ENCODE results near the gene ZNF436.
A peak's percentile ranks its signal among the peaks of the same experiment; 100 is the strongest.

The ZNF436 gene

DNA sequence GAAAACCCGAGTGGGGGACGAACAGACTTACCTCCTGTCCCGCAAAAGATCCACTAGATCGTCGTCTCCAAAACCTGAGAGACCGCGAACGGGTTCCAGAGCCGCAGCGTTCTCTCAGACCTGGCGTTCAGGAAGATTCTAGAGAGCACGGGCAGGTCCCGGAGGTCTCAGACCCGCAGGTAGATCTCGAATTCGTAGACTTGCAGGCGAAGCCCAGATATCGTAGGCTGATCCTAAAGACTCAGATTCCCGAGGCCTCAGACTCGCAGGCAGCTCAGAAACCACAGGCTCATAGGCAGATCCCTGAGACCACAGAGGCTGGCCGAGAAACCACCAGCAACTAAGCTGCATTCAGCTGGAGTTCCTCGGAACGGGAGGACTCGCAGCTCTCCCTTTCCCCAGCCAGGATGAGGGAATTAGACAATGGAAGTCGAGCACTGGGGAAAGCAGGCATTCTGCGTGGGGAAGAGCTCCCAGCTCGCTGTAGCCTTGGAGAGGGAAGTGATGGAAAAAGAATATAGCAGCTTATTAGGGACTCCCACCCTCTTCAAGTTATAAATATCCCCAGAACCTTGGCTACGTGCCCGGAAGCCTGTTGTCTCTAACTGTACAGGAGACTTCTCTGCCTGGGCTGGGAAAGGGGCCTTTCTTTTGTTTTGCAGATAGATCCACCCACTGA is at the start of gene ZNF436:
Gene ZNF436, minus strand, starts transcription at position 502 of the 679 bp plus-strand sequence. CDS start 1,831 bp downstream, outside the sequence.
- DNase-seq (ENCODE audit: low read depth, low spot score): peak; percentile 90

DNA sequence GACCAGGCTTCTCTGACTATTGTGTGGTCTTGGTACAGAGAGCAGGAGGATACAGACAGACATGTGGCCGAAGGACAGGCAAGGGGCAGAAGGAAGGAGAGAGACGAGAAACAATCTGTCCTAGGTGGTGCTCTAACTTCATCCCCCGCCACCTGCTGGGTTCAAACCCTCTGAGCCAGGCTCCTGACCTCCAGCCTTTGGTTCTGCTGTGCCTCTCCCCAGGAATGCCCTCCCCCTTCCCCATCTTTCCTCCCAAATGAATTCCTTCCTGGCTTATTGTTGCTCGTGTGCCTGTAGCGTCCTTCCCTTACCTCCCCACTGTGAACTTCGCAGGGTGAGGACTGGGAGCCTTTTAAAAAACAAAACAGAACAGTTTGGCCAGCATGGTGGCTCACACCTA is 49.5 kb upstream of the ZNF436 start:
- DNase-seq (ENCODE audit: low read depth, low spot score): no peak

DNA sequence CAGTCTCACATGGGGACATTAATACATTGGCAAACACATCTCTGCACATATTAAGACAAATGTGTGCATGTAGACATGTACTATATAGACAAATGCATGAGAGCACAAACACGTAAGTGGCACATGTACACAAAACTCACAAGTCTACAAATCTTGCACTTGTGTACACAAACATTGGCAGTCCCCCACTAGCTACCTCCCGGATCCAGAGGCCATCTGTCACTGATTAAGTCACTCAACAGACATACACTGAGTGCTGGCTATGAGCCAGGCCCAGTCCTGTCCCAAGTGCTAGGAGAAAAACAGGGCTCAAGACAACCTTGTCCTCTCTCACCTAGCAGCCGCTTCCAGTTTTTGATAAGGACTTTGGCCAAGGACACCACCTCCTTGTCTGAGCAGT is 47.9 kb upstream of the ZNF436 start:
- no peak for DNase-seq (ENCODE audit: low read depth, low spot score)

DNA sequence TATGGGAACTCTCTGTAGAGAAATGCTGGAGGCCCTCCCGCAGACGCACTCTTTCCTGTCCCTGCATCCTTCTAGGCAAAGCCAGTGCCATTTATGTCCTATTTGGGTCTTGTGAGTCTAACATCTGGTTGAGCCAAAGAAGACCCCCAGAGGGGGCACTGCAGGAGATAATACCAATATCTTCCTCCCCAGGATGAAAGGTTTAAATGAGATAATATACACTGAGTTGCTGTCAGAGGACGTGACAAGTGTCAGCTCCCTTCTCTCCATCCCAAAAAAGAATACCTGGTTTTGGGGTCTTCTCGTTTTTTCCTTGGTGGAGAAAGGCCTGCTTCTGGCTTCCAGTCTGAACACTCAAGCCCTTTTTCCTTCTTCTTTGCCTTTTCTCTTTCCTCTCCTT is 47.3 kb upstream of the ZNF436 start:
- no peak for DNase-seq (ENCODE audit: low read depth, low spot score)

DNA sequence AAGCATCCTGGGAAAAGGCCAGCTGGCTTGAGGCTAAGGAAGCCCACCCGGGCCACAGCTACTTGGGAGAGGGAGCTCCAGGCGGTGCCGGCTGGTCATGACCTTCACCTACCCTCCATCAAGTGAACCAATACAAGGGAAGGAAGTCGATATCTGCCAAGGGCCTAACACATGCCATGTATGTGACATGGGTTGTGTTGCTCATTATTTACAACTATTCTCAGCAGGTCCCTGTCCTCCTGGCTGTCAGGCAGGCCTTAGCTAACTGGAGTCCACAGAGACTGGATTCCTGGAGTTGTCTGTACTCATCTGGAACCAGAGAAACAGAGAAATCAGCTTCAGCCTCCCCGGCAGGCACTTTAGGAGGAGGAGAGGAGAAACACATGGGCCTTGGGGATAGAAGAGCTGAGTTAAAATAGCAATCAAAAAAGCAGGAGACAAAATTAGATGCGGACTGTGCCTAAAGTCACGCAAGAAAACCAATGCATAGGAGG is 39.2 kb upstream of the ZNF436 start:
- DNase-seq (ENCODE audit: low read depth, low spot score): no peak

DNA sequence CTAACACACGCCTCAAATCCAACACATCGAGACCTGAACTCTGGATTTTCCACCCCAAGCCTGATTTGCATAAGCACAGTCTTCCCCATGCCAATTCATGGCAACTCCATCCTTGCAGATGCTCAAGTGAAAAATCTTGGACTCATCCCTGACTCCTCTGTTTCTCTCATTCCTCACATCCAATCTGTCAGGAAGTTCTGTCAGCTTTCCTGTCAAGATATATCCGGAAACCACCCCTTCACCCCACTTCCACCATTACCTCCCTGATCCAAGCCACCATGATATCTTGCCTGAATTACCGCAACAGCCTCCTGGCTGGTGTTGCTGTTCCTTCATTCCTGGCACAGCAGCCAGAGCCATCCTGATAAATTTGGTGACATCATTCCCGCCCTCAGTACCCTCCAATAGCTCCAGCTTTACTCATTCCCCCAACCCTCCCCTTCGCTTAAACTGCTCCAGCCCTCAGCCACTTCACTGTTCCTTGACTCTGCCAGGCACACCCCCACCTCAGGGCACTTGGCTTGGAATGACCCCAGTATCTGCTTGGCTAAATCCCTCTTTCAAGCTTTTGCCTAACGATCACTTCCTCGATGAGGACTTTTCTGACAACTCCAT is 37.5 kb upstream of the ZNF436 start:
- no peak for DNase-seq (ENCODE audit: low read depth, low spot score)

DNA sequence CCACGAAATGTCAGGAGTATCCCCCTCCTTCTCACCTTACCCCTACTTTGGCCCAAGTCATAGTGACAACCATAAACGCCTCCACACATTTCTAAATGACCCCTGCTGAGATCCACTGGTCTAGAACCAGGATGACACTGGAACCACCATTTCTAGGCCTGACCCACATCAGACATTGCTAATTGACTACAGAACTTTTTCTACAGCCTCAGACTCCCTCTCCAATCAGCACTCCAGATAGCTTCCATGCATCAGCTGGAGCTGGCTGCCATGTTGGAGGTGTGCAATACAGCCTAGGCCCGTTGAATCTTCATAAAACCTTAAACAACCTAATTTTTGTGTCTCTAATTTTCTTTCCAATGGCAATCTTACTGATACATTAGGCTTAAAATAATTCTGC is 36.3 kb upstream of the ZNF436 start:
- no peak for DNase-seq (ENCODE audit: low read depth, low spot score)

DNA sequence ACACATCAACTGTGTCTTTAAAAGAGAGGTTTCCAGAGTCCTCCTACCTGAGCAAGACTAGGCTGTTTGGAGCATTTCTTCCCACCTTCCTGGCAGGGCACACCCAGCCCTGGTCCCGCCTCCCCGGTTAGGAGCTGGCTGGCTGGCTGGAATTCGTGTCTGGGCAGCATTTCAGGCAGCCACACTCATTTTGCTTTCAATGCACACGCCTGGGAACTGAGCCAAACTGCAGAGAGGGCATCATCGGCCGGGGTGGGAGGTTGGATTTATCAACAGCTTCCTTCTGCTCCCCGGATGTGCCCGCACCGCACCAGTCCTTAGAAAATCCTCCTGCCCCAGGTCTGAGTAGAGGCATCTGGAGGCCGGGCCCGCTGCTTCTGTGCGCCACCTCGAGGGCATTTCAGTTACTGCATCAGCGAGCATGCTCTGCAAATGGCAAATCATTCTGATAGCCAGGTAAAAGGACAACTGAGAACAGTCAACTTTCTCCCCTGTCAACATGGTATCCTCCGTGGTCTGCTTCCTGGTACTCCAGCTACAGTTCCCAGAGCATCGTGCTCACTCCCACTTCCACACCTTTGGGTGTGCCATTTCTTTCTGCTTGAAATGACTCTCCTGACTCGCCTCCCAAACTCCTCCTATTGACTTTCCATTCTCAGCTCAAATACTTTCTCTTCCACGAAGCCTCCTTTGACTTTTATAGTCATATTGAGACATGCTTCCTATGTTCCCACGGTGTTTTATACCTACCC is 34.3 kb upstream of the ZNF436 start:
- DNase-seq (ENCODE audit: low read depth, low spot score): peak; percentile 73

DNA sequence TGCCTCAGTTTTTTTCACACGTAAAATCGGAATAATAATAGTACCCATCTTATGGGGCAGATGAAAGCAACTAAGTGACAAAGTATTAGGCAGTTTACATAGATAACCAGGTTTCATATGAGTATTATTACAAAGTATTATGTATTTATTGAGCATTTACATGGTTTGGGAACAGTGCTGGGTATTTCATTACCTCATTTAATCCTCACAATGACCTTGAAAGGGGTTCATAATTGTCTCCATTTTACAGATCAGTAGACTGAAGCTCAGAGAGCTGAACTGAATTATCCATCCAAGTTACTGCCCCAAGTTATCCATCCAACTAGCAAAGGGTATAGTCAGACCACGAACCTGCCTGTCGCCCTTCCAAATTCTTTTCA is 33.7 kb upstream of the ZNF436 start:
- DNase-seq (ENCODE audit: low read depth, low spot score): no peak

DNA sequence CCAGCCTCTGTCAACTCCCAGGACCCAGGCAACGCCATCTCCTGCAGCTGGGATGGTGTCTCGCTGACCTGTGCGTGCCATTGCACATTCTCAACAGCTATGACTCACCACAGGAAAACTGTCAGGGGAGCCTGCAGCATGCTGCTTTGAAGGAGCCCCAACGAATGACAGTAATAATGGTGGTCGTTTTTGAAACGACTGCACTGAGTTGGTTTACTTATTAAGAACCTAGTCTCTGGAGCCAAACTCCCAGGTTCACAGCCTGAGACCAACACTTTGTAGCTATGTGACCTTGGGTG is 33.4 kb upstream of the ZNF436 start:
- no peak for DNase-seq (ENCODE audit: low read depth, low spot score)

DNA sequence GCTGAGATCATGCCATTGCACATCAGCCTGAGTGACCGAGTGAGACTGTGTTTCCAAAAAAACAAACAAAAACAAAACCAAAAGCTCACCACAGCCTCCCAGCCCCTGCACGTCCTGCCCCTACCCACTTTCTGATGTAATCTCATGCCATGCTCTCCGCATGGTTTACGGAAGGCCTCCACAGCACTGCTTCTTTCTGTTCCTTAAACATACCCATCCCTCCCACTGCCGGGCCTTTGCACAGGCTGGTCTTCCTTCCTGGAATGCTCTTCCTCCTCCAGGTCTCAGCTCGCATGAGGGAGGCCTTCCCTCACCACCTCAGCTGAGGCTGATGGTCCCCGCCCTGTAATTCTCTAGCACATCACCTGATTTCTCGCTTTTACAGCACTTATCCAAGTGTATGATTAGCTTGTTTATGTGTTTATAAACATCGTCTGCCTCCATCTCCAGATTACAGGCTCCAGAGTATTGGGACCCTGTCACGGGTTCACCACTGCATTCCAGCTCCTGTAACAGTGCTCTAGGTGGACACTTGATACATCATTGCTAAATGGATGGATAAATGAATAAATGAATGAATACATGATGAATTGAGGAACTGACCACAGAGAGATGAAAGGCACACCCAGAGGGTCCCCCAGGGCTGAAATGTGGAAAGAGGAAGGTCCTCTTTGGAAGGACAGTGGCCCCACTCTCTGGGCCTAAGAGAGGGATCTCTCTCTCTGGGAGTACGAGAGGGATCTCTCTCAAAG is 32.8 kb upstream of the ZNF436 start:
- DNase-seq (ENCODE audit: low read depth, low spot score): no peak

DNA sequence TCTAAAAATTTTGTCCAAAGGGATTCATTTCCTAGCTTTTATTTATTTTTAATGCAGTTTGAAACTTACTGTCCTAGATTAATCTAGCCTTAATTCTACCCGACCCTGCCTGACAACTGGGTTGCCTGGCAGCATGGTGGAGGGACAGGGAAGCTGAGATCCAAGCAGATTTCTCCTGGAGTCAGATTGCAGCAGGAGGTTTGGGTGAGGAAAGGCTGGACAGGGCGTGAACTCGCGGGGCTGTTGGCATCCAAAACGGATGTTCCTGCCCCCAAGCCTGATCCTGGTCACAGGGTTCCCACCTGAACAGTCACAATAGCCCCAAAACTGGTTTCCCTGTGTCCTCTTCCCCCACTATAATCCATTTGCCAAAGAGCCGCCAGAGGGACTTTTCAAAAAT is 31.7 kb upstream of the ZNF436 start:
- no peak for DNase-seq (ENCODE audit: low read depth, low spot score)

DNA sequence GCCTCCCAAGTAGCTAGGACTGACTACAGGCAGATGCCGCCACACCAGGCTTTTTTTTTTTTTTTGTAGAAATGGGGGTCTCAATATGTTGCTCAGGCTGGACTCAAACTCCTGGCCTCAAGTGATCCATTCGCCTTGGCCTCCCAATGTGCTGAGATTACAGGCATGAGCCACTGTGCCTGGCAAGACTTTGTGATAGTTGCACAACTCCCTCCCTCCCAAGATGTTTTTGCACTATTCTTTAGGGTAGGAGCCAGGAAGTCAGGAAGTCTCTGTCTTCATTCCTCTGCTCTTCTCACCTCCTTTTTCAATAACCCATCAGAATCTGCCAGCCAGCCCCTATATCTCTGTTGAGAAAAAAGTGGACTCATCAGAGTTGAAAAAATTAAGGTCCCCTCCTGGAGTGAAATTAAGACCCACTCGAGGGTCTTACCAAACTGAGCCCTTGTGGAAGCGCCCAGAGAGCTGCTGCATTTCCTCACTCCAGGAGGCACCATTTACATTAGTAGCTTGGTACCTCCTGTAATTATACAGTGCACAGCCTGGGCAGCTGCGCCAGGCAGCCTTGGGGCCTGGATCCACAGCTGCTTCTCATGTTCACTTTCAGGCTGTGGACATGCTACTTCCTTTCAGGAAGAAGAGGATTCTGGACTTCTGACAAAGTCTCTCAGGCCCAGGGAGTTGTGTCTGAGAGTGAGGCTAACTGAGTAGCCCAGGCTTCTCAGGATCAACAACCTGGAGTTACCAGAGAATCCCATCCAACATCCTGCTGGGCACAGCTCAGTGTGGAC is 30.9 kb upstream of the ZNF436 start:
- DNase-seq (ENCODE audit: low read depth, low spot score): no peak

DNA sequence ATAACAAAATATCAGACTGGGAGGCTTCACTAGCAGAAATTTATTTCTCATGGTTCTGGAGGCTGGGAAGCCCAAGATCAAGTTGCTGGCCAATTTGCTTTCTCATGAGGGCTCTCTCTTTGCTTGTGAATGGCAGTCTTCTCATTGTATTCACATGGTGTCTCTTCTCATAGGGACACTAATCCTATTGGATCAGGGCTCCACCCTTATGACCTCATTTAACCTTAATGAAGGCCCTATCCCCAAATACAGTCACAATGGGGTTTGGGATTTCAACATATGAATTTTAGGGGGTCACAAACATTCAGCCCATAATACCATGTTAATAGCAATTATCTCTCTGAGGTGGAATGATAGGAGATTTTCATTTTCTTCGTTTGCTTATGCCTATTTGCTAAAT is 29.6 kb upstream of the ZNF436 start:
- no peak for DNase-seq (ENCODE audit: low read depth, low spot score)

DNA sequence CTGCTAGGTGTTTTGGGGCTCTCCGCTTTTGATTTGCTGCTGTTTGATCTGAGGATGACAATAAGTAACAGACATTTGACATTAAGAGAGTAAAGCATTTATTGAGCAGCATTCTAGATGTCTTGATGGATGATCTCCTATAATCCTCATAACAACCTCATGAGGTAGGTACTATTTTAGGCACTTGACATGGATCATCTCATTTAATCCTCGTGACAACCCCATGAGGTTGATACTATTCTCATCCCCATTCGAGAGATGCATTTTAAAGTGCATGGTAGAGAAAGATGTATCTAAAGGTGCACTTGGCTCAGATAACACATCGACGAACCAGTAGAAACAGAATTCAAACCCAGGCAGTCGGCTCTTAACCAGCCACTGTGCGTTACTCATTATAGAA is 28.3 kb upstream of the ZNF436 start:
- DNase-seq (ENCODE audit: low read depth, low spot score): no peak

DNA sequence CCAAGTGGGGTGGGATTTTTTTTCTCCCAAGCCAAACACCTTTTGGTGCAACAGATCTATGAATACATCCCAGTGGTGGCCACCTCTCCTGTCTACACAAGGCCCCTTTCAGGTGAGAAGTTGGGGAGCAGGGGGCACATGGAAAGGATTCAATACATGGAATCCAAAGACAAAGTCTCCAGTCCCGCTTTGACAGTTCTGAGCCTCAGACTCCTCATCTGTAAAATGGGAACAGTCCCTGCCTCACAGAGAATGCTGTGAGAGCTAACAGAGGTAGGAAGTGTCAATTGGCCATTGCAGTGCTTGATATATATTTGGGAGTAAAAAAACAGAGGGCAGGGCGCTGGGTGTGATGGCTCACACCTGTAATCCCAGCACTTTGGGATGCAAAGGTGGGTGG is 26.7 kb upstream of the ZNF436 start:
- DNase-seq (ENCODE audit: low read depth, low spot score): no peak

DNA sequence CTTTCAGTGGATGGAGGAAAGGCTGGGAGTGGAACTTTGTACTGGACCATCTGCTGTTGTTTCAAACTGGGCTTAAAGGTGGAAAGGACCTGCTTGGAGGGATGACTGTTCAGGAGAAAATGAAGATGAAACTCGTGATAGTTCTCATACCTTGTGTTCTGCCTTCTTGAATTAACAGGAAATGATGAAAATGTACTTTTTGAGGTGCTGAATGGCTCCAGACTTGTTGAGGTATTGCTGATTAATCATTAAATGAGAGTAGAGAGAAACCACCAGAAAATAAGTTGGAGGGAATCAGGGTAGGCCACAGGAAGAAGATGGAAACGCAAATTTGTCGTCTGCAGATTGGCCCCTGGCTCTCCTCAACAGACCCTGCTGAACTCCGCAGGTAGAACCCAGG is 26.2 kb upstream of the ZNF436 start:
- no peak for DNase-seq (ENCODE audit: low read depth, low spot score)

DNA sequence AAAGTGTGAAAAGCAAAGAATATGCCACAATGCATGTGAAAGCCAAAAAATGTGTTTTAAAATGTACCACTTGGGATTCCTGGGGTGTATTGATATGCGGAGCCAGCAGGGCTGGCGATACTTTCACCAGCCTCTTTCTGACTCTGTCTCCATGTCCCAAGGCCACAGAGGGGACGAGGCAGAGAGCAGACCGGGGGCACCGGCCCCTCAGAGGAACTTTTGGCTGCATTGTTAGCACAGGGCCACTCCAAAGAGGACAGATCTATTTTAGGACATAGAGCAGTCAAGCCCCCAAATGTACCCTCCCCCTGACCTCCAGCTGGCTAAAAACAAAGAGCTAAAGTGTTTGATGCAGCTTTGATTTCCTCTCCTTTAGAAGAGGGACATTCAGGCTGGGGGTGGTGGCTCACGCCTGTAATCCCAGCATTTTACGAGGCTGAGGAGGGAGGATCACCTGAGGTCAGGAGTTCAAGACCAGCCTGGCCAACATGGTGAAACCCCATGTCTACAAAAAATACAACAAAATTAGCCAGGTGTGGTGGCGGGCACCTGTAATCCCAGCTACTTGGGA is 25.6 kb upstream of the ZNF436 start:
- DNase-seq (ENCODE audit: low read depth, low spot score): no peak

DNA sequence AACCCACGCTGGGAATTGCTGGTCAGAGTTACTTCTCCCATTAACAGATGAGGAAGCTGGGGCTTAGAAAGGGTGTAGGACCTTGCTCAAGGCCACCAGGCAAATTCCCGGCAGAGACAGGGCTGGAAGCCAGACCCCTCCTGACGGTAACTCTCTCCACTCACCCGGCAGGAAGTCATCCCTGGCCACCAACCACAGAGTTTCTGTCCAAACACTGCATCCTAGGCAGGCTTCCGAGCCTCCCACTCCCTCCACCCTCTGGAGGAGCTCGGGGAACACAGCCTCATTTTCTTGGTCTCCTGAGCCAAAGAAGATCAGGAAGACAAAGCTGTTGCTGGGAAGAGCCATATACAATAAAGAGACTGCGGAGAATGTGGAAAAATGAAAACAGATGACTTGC is 25.0 kb upstream of the ZNF436 start:
- peak; percentile 67 for DNase-seq (ENCODE audit: low read depth, low spot score)

DNA sequence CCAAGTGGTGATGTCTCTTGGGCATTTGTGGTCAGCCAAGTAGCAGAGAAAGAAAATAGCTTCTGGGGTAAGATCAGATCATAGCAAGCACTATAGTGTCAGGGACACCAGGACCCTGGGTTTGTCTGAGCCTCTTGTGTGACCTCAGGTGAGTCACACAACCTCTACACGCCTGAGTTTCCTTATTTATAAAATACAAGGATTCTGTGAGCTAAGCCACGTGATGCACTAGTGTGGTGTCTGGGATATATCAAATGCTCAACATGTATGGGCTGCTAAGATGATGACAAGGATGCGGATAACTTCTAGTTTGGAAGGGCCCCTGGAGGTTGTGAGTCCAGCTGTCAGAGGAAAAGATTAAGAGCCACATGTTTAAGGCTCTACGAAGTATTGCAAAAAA is 24.5 kb upstream of the ZNF436 start:
- peak; percentile 64 for DNase-seq (ENCODE audit: low read depth, low spot score)

DNA sequence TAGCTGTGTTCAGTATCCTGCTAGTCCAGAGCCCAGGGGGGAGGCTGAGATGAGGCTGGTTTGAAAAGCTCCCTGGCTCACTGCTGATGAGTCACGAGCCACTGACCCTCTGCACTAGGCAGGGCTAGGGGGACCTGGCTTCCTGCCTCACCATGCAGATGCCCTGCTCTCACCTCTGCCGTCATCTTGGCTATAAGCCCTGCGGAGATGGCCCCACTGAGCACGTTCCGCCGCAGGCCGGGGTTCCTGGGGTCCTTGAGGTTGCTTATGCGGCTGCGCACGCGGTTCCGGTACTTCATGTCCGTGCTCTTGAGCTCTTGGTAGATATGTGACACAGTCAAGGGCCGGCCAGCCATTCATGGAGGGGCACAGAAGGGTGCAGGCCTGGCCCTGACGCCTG is 24.1 kb upstream of the ZNF436 start:
- no peak for DNase-seq (ENCODE audit: low read depth, low spot score)
